ENCODE results near the gene SLCO1C1. TPM values are rescaled to one million over a fixed set of nuclear protein-coding genes. Genes with fewer than 3 reads are reported as not detected.

The SLCO1C1 gene
- total and polyA plus RNA-seq, 9 of the 15 experiments (the other 6 are each of a cell fraction or from before 2014, with no cell fraction given) = not detected

GRCh38 chr12:20696181-20696905, 1.2 kb downstream of the SLCO1C1 start:
- intact Hi-C loops (cut with micrococcal nuclease) = no loop called here
- CTCF ChIA-PET (ENCODE audit: low intra/inter-chr PET ratio) = no interaction called here
- FAIRE-seq (no peak), DNase-seq (ENCODE audit: extremely low read depth in 1 of 4, low spot score in 3 of 4) (no peak), ATAC-seq (no peak)
- TF ChIP-seq CBX3 (IDR thresholded peaks at IDR 0.05; ENCODE audit: borderline replicate concordance in 1 of 2, low read length in 2 of 2) (no peak), MCM3 (IDR thresholded peaks at IDR 0.05) (no peak)
- no TSS peak for BruUV-seq (replicated peaks)
- Histone ChIP-seq H3K9me1 (ENCODE audit: control insufficient read depth, insufficient read depth, low read length) (no peaks in the 10 kb centered on the region), H2AFZ (ENCODE audit: low read depth, low read length) (no peak overlapping the region), H4K20me1 (replicated peaks; ENCODE audit: control insufficient read depth, insufficient read depth, low read length) (no peaks in the 10 kb centered on the region), H3K27ac (ENCODE audit: extremely low read depth, low read depth, low read length) (no peak overlapping the region), H3K36me3 (ENCODE audit: control insufficient read depth, insufficient read depth, low read length) (no peaks in the 10 kb centered on the region), H3K9me3 (replicated peaks; ENCODE audit: control insufficient read depth, insufficient read depth, low read depth, low read length) (no peaks in the 10 kb centered on the region), H3K9ac (ENCODE audit: insufficient read depth in 1 of 2, low read depth in 2 of 2, low read length in 2 of 2) (no peak overlapping the region), H3K79me2 (ENCODE audit: control insufficient read depth, insufficient read depth, low read length) (no peaks in the 10 kb centered on the region), H3K27me3 (ENCODE audit: control insufficient read depth in 2 of 2, insufficient read depth in 2 of 2, low read length in 2 of 2) (no peaks in the 10 kb centered on the region), H3K4me3 (no peak overlapping the region), H3K4me2 (ENCODE audit: insufficient read depth, low read length) (no peak overlapping the region), H3K4me1 (replicated peaks in 1 of 2; ENCODE audit: control insufficient read depth in 2 of 2, insufficient read depth in 2 of 2, low read length in 2 of 2) (no peaks in the 10 kb centered on the region)
- 0% methylated on average over 5 of the region's 7 CpGs for WGBS (ENCODE audit: insufficient coverage, low coverage, missing lambda C conversion rate)
- in situ Hi-C loops (cut with MboI) = no loop called here
- POLR2A ChIA-PET = no interaction called here

DNA sequence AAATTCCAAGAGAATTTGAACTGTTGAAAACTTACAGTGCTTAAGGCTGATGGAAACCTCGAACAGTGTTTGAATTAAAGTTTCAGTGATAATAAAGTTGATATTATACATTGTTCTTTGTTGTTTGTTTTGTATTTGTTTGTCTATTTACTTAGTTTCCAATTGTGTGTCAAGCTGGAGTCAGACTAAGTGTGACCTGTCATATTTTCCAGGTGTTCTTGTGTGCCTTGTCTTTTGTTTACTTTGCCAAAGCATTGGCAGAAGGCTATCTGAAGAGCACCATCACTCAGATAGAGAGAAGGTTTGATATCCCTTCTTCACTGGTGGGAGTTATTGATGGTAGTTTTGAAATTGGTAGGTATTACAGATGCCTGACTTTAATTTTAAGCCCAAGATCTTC, 6.0 kb downstream of the SLCO1C1 start:
- ATAC-seq = no peak
- BruUV-seq (replicated peaks) = no TSS peak
- no peak overlapping the region for H3K9ac ChIP-seq (ENCODE audit: insufficient read depth in 1 of 2, low read depth in 2 of 2, low read length in 2 of 2)
- DNase-seq (ENCODE audit: extremely low read depth in 1 of 4, low spot score in 3 of 4) = no peak
- H3K4me2 ChIP-seq (ENCODE audit: insufficient read depth, low read length) = no peak overlapping the region
- in situ Hi-C loops (cut with MboI) (no loop called here), intact Hi-C loops (cut with micrococcal nuclease) (no loop called here)
- no peaks in the 10 kb centered on the region for H3K27me3 ChIP-seq (ENCODE audit: control insufficient read depth in 2 of 2, insufficient read depth in 2 of 2, low read length in 2 of 2)
- H3K36me3 ChIP-seq (ENCODE audit: control insufficient read depth, insufficient read depth, low read length) = no peaks in the 10 kb centered on the region
- ChIA-PET CTCF (ENCODE audit: low intra/inter-chr PET ratio) (no interaction called here), POLR2A (no interaction called here)
- H3K4me3 ChIP-seq = no peak overlapping the region
- no peaks in the 10 kb centered on the region for H3K9me1 ChIP-seq (ENCODE audit: control insufficient read depth, insufficient read depth, low read length)
- FAIRE-seq = no peak
- H2AFZ ChIP-seq (ENCODE audit: low read depth, low read length) = no peak overlapping the region
- no peaks in the 10 kb centered on the region for H4K20me1 ChIP-seq (replicated peaks; ENCODE audit: control insufficient read depth, insufficient read depth, low read length)
- no peaks in the 10 kb centered on the region for H3K9me3 ChIP-seq (replicated peaks; ENCODE audit: control insufficient read depth, insufficient read depth, low read depth, low read length)
- 0% methylated on average over 1 of the region's 1 CpG for WGBS (ENCODE audit: insufficient coverage, low coverage, missing lambda C conversion rate)
- H3K4me1 ChIP-seq (replicated peaks in 1 of 2; ENCODE audit: control insufficient read depth in 2 of 2, insufficient read depth in 2 of 2, low read length in 2 of 2) = no peaks in the 10 kb centered on the region
- no peaks in the 10 kb centered on the region for H3K79me2 ChIP-seq (ENCODE audit: control insufficient read depth, insufficient read depth, low read length)
- H3K27ac ChIP-seq (ENCODE audit: extremely low read depth, low read depth, low read length) = no peak overlapping the region
- no peak for TF ChIP-seq E2F4 (CRISPR knock-in tag; IDR thresholded peaks at IDR 0.05; ENCODE audit: low read depth)
- no peak for TF ChIP-seq HMGN3 (IDR thresholded peaks at IDR 0.05; ENCODE audit: borderline replicate concordance, extremely low read depth, insufficient read length, low read depth, low read length)
- no peak for TF ChIP-seq TCF3 (CRISPR knock-in tag; IDR thresholded peaks at IDR 0.05)
- no peak for TF ChIP-seq CTCF (IDR thresholded peaks at IDR 0.05 in 2 of 3, conservative IDR thresholded peaks at IDR 0.05 in 1 of 3; ENCODE audit: insufficient read depth in 2 of 3, low read depth in 1 of 3, low read length in 3 of 3)
- no peak for TF ChIP-seq ZNF197 (CRISPR knock-in tag; IDR thresholded peaks at IDR 0.05; ENCODE audit: low read depth)
- no peak for TF ChIP-seq CHD4 (IDR thresholded peaks at IDR 0.05; ENCODE audit: insufficient read depth, insufficient replicate concordance, low read depth, low read length, poor library complexity, severe bottlenecking)
- no peak for TF ChIP-seq MCM7 (IDR thresholded peaks at IDR 0.05)
- TF ChIP-seq, protein P1, sequence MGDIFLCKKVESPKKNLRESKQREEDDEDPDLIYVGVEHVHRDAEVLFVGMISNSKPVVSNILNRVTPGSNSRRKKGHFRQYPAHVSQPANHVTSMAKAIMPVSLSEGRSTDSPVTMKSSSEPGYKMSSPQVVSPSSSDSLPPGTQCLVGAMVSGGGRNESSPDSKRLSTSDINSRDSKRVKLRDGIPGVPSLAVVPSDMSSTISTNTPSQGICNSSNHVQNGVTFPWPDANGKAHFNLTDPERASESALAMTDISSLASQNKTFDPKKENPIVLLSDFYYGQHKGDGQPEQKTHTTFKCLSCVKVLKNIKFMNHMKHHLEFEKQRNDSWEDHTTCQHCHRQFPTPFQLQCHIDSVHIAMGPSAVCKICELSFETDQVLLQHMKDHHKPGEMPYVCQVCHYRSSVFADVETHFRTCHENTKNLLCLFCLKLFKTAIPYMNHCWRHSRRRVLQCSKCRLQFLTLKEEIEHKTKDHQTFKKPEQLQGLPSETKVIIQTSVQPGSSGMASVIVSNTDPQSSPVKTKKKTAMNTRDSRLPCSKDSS (IDR thresholded peaks at IDR 0.05; ENCODE audit: low read depth, partially characterized antibody) = no peak
